PC-9 (cell line): ENCODE results near the gene HLA-DMB. TPM values are rescaled to one million over a fixed set of nuclear protein-coding genes. Genes with fewer than 3 reads are reported as not detected.

Source experiments
- BruUV-seq: library from RNA; stranded (reverse); fragments of 400-500 nt; replicated peaks from 2 replicates; lab custom pipeline; 2021; lab: Mats Ljungman, UMichigan
- CTCF ChIA-PET: fragments of 300-600 bp; sonication (Branson Sonifier 250); formaldehyde crosslinking; loops from one replicate; lab custom pipeline; 2022; ENCODE audit warnings: antibody characterized with exemption; lab: Charles Lee
- POLR2A ChIA-PET: fragments of 300-600 bp; sonication (Branson Sonifier 250); formaldehyde crosslinking; loops from one replicate; lab custom pipeline; 2022; ENCODE audit warnings: antibody characterized with exemption; ENCODE audit not compliant: unreplicated experiment; lab: Charles Lee
- DNase-seq, 2 experiments: peaks; one replicate each; pipeline versions ENCODE4 v3.0.0 to v3.0.0-alpha.2; 2015 to 2022; ENCODE audit warnings: mixed read lengths in 1 of 2
- H2AFZ ChIP-seq: fragments of 200-600 bp; sonication (generic); 2 replicates; pipeline ENCODE4 v1.8.1; 2017; ENCODE audit warnings: antibody characterized with exemption
- H3F3A ChIP-seq: fragments of 200-600 bp; sonication (generic); 2 replicates; pipeline ENCODE4 v1.8.1; 2017; ENCODE audit warnings: antibody characterized with exemption, mild to moderate bottlenecking, low read depth; ENCODE audit not compliant: insufficient read depth
- H3K27ac ChIP-seq: fragments of 200-600 bp; sonication (generic); 2 replicates; pipeline ENCODE4 v1.6.1; 2016; ENCODE audit warnings: mixed run types
- H3K27me3 ChIP-seq: fragments of 200-600 bp; sonication (generic); 2 replicates; pipeline ENCODE4 v1.6.1; 2016; ENCODE audit warnings: low read depth, mixed run types; ENCODE audit not compliant: insufficient read depth
- H3K36me3 ChIP-seq: fragments of 200-600 bp; sonication (generic); 2 replicates; pipeline ENCODE4 v1.6.1; 2016; ENCODE audit warnings: low read depth, mixed run types
- H3K4me1 ChIP-seq: fragments of 200-600 bp; sonication (generic); replicated peaks from 2 replicates; pipeline ENCODE4 v1.6.1; 2016; ENCODE audit warnings: mixed run types; ENCODE audit not compliant: insufficient read depth
- H3K4me2 ChIP-seq: fragments of 200-600 bp; sonication (generic); 2 replicates; pipeline ENCODE4 v1.6.1; 2017; ENCODE audit warnings: mixed run types
- H3K4me3 ChIP-seq: fragments of 200-600 bp; sonication (generic); 2 replicates; pipeline ENCODE4 v1.6.1; 2016; ENCODE audit warnings: mixed run types
- H3K79me2 ChIP-seq: fragments of 200-600 bp; sonication (generic); 2 replicates; pipeline ENCODE4 v1.6.1; 2017; ENCODE audit warnings: low read depth, mixed run types
- H3K9me2 ChIP-seq: fragments of 200-600 bp; sonication (generic); 2 replicates; pipeline ENCODE4 v1.8.1; 2017; ENCODE audit warnings: mild to moderate bottlenecking; ENCODE audit not compliant: insufficient read depth
- H3K9me3 ChIP-seq: fragments of 200-600 bp; sonication (generic); 2 replicates; pipeline ENCODE4 v1.8.1; 2016; ENCODE audit warnings: low read depth; ENCODE audit not compliant: insufficient read depth
- H4K20me1 ChIP-seq: fragments of 200-600 bp; sonication (generic); 2 replicates; pipeline ENCODE4 v1.8.1; 2017; ENCODE audit not compliant: insufficient read depth
- CTCF ChIP-seq: fragments of 200-600 bp; sonication (generic); conservative IDR thresholded peaks from 2 replicates; pipeline ENCODE4 v1.6.1; 2017; ENCODE audit warnings: mixed run types, antibody characterized with exemption, mild to moderate bottlenecking, moderate library complexity
- EZH2 ChIP-seq: fragments of 200-600 bp; sonication (generic); IDR thresholded peaks from 2 replicates; pipeline ENCODE4 v1.8.0; 2017; ENCODE audit warnings: antibody characterized with exemption, low read depth
- intact Hi-C: fragments of 100-400 bp; cut with micrococcal nuclease; formaldehyde crosslinking; loops from one replicate; pipeline ENCODE4 v1.10.0; 2022; ENCODE audit not compliant: unreplicated experiment
- total RNA-seq: library from RNA; stranded (reverse); gene quantifications from 2 replicates; pipeline ENCODE4 v1.2.3, GENCODE V29; 2021

The HLA-DMB gene
- total RNA-seq, 1 experiment from 2014 or later: 1.1 TPM

GRCh38 chr6:32968093-32968866 is 27.5 kb upstream of the HLA-DMB start, which contains the start of gene BRD2:
Gene BRD2, plus strand, starts transcription at chr6:32968594. Its CDS starts 4,305 bp downstream, at chr6:32972899.
- no peaks in the 10 kb centered on the region for H3K9me2 ChIP-seq
- peaks cover 13% of the 10 kb centered on the region for H3K36me3 ChIP-seq
- no peaks in the 10 kb centered on the region for H3K27me3 ChIP-seq
- peaks cover 51% of the 10 kb centered on the region for H3F3A ChIP-seq
- no peaks in the 10 kb centered on the region for H3K9me3 ChIP-seq
- peaks cover 11% of the 10 kb centered on the region for H3K4me1 ChIP-seq
- intact Hi-C loops: loop anchor here (1.0 to 5.0 kb wide), 3 partner anchors 15 to 344 kb away; partner anchors contain the start of genes HLA-DMA and TAPBP
- peaks cover 53% of the 10 kb centered on the region for H3K79me2 ChIP-seq
- no peak for TF ChIP-seq CTCF
- no peak for TF ChIP-seq EZH2
- H3K4me2 ChIP-seq: peak within 1 kb of the TSS; percentile 99
- peaks cover 10% of the 10 kb centered on the region for H4K20me1 ChIP-seq
- BruUV-seq: TSS peak; percentile 5
- peak within 1 kb of the TSS; percentile 77 for H2AFZ ChIP-seq
- ChIA-PET POLR2A (interaction anchor here (0.5 to 0.7 kb wide), 3 partner anchors 10 to 1022 kb away, joined by 3 to 6 read pairs (median 3); partner anchors contain the start of gene CFB), CTCF (interaction anchor here (0.6 to 2.8 kb wide), 4 partner anchors 12 to 840 kb away, joined by 3 to 9 read pairs (median 4); partner anchors contain the start of gene ATF6B)
- H3K4me3 ChIP-seq: peak within 1 kb of the TSS; percentile 100
- DNase-seq: peak; percentile 84 to 96
- peak within 1 kb of the TSS; percentile 99 for H3K27ac ChIP-seq

GRCh38 chr6:32967151-32968091 is 26.6 kb upstream of the HLA-DMB start:
- H3K27me3 ChIP-seq: no peaks in the 10 kb centered on the region
- peaks cover 7% of the 10 kb centered on the region for H3K36me3 ChIP-seq
- H2AFZ ChIP-seq: peak overlapping the region; percentile 77
- intact Hi-C loops: loop anchor here (1.0 to 5.0 kb wide), 3 partner anchors 14 to 345 kb away; partner anchors contain the start of genes HLA-DMA and TAPBP
- peak; percentile 23 to 72 for DNase-seq
- BruUV-seq: no TSS peak
- peaks cover 44% of the 10 kb centered on the region for H3K79me2 ChIP-seq
- H3K4me3 ChIP-seq: peak overlapping the region; percentile 100
- H4K20me1 ChIP-seq: peaks cover 2% of the 10 kb centered on the region
- peak overlapping the region; percentile 99 for H3K4me2 ChIP-seq
- peak overlapping the region; percentile 99 for H3K27ac ChIP-seq
- no peak for TF ChIP-seq EZH2
- TF ChIP-seq CTCF: peak; percentile 54
- ChIA-PET CTCF (interaction anchor here (0.6 to 2.8 kb wide), 5 partner anchors 13 to 236 kb away, joined by 3 to 9 read pairs (median 3); partner anchors contain the start of gene HLA-DMA), POLR2A (interaction anchor here (0.5 to 0.7 kb wide), 4 partner anchors 17 to 1021 kb away, joined by 3 to 8 read pairs (median 4); partner anchors contain the start of gene CFB)
- no peaks in the 10 kb centered on the region for H3K9me2 ChIP-seq
- peaks cover 42% of the 10 kb centered on the region for H3F3A ChIP-seq
- peaks cover 11% of the 10 kb centered on the region for H3K4me1 ChIP-seq
- no peaks in the 10 kb centered on the region for H3K9me3 ChIP-seq
